GM08714 (cell line): ENCODE data around the gene SCN2B.

ENCODE experiments used
- H3K4me3 ChIP-seq: fragments of 200-500 bp; sonication (Bioruptor generic); 2 replicates; pipeline ENCODE4 v1.5.1; 2014; ENCODE audit warnings: mild to moderate bottlenecking, low read length, inconsistent platforms
- ZNF274 ChIP-seq: IDR thresholded peaks from 2 replicates; pipeline ENCODE4 v1.6.1; 2012; ENCODE audit warnings: mild to moderate bottlenecking, low read depth, low read length

The SCN2B gene

GRCh38 chr11:118171269-118172062, 5.0 kb downstream of the SCN2B start:
- TF ChIP-seq ZNF274 = no peak
- H3K4me3 ChIP-seq = no peak overlapping the region

DNA sequence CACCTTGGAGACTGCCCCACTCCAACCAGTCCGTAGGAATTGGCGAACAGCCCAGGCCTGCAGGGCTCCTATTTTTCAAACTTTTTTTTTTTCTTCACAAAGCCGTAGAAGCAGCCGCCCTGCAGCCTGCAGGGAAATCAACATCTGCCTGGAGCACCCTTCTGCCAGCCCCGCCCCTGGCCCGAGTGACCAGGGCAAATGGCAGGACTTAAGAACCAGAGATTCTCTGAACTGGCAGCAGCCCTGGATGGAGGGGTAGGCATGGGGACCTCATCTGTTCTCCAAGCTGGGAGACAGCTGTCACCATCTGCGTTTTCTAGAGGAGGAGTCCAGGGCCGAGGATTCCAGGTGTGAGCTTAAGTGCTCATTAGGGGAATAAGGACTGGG, 5.6 kb downstream of the SCN2B start:
- no peak for TF ChIP-seq ZNF274
- H3K4me3 ChIP-seq = no peak overlapping the region

- no peak for TF ChIP-seq ZNF274
- H3K4me3 ChIP-seq = no peak overlapping the region
Measured at GRCh38 chr11:118170231-118170630, 6.2 kb downstream of the SCN2B start.

DNA sequence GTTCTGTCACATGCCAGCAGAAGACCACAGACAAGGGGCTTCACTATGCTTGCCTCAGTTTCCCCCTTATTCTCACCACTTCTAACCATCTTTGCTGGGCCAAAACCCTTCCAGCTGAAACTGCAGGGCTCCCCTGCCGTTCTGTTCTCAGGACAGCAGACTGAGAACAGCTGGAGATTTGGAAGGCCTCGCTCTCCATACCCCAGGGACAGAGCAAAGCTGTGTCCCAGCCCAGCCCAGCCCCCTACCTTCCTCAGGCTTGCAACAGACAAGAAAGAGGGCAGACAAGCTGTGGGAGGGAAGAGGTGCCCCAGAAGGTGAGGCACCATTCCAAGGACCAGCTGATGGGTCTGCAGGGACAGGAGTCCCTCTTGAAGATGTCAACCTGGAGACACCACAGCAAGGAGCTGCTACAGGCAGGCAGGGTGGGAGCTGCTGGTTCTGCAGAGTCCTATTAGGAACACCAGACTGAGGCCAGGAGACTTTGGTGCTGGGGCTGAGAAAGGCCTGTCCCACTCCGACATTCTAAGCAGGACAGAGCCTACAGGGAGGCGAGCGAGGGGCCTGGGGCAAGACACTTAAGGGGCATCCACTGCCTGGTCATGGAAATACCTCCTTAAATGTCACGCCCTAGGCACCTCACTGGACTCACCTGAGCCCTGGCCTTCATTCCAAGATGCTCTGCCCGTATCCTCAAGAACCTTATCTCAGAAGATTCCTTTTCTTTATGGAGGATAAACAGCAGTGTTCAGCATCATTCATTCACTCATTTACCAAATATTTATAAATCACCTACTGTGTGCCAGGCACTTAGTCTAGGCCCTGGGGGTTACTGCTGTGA, 6.9 kb downstream of the SCN2B start:
- no peak for TF ChIP-seq ZNF274
- no peak overlapping the region for H3K4me3 ChIP-seq

DNA sequence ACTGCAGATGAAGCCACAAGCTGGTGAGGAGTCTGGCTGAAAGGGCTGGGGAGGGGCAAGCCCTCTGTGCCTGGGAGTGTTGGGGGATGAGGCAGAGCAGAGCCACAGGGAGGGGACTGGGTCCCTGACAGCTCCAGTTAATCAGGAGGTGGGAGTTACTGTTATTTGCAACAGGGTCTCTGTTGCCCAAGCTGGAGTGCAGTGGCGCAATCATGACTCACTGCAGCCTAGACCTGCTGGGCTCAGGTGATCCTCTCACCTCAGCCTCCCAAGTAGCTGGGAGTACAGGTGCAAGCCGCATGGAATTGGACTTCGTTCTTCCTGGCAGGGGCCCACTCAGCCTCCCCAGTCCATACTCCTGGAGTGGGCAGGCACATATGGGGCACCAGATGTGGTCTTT, 7.7 kb downstream of the SCN2B start:
- no peak for TF ChIP-seq ZNF274
- no peak overlapping the region for H3K4me3 ChIP-seq

DNA sequence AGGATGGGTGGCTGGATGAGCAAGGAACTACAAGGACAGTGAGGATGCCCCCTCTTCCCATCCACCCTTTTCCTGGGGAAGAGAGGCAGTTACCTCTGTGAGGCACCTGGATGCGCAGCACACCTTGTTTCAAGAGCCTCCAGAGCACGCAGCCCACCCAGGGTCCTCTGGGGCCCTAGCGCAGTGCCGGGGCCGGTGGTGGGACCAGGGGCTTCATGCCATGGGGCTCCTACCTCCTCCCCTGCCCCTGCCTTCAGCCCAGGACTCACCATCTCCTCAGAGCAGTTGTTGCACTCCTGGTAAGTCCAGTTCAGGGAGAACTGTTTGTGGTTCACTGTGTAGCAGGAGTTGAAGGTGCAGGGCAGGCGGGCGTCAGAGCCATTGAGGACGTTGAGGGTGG, 8.1 kb downstream of the SCN2B start:
- H3K4me3 ChIP-seq = no peak overlapping the region
- TF ChIP-seq ZNF274 = no peak

- TF ChIP-seq ZNF274 = no peak
- H3K4me3 ChIP-seq = no peak overlapping the region
Measured at GRCh38 chr11:118167906-118168305, 8.5 kb downstream of the SCN2B start.

DNA sequence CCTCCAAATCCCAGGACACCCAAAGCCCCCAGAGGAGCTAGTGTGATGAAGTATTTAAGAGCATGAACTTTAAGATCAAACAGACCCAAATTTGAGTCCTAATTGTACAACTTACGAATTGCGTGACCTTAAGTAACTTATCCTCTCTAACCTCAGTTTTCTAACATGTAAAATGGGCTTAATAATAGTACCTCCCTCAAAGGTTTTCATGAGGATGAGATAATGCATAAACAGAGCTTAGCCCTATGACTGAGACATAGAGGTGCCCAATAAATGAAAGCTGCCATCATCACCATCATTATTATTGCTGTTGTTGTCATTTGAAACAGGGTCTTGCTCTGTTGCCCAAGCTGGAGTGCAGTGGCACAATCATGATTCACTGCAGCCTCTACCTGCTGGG, 9.2 kb downstream of the SCN2B start:
- H3K4me3 ChIP-seq = no peak overlapping the region
- TF ChIP-seq ZNF274 = no peak

GRCh38 chr11:118166641-118167040, 9.8 kb downstream of the SCN2B start:
- H3K4me3 ChIP-seq = no peak overlapping the region
- TF ChIP-seq ZNF274 = no peak

DNA sequence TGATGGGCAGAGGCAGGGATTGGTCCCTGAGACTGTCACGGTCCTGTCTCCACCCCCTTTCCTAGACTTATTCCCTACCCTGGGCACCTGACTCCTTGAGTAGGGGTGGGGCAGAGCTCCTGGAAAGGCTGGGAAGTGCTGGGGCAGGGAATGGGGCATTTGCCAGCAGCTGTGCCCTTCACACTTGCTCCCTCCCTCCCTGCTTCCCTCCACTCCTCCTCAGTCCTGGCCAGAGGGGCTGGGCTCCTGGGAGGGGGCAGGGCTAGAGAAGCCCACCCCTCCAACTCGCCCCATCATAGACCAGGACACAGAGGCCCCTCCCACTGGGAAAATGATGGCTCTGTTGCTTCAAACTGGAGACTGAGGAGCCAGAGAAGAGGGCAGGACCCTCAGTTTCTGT, 11.6 kb downstream of the SCN2B start:
- no peak overlapping the region for H3K4me3 ChIP-seq
- TF ChIP-seq ZNF274 = no peak

DNA sequence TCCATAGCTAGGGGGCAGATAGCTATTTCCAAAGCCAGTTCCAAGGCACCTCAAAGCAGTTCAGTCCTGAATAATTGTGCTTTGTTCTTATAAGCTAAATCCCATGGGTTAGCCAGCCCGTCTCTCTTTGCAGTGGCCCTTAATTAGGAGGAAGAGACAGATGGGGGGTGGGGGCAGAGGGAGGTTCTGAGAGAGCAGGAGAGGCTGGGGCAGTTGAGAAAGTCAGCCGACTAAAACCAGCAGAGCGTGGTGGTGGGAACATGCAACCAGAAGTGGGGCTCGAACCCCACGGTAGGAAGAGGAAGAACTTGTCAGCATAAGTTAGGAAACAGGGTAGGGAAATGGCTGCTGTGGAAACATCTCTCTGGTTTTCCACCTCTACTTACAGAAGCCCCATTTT, 12.9 kb downstream of the SCN2B start:
- no peak for TF ChIP-seq ZNF274
- no peak overlapping the region for H3K4me3 ChIP-seq

DNA sequence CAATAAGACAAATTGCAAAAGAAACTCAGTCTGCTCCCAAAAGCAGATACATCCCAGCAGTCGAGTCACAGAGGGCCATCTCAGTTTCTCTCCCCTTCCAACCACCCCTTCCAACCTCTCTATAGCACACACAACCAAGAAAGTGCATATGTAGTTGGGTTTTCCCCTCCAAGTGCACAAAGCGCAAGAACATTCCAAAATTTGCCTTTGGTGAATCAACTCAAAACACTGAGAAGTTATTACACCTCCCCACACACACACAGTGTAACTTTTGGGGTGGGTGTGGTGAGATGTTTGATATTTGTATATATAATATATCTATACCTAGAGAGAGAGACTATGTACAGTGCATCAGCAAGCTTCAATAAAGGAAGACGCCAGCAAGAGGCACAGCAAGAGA, 13.6 kb downstream of the SCN2B start:
- H3K4me3 ChIP-seq = no peak overlapping the region
- no peak for TF ChIP-seq ZNF274

- no peak for TF ChIP-seq ZNF274
- H3K4me3 ChIP-seq = no peak overlapping the region
Measured at GRCh38 chr11:118161786-118162185, 14.7 kb downstream of the SCN2B start.

GRCh38 chr11:118157186-118157895, 19.1 kb downstream of the SCN2B start:
- H3K4me3 ChIP-seq = no peak overlapping the region

More at GRCh38 chr11:118157186-118157895, 19.1 kb downstream of the SCN2B start:
- no peak for TF ChIP-seq ZNF274
